GM12874 (cell line): ENCODE results near the gene PIK3AP1.

ENCODE experiments used
- CTCF ChIP-seq: IDR thresholded peaks from 2 replicates; pipeline ENCODE4 v1.5.1; 2011; ENCODE audit warnings: low read depth, mild to moderate bottlenecking, control low read depth, low read length, moderate library complexity; ENCODE audit not compliant: insufficient read depth

Gene PIK3AP1

GRCh38 chr10:96740579-96741281 lies 20.4 kb upstream of the PIK3AP1 start:
- no peak for TF ChIP-seq CTCF

- no peak for TF ChIP-seq CTCF
Measured at GRCh38 chr10:96740141-96740540, 19.8 kb upstream of the PIK3AP1 start.

GRCh38 chr10:96724621-96725020 lies 4.3 kb upstream of the PIK3AP1 start:
- no peak for TF ChIP-seq CTCF

GRCh38 chr10:96721207-96721572 lies 876 bp upstream of the PIK3AP1 start:
- TF ChIP-seq CTCF: no peak

GRCh38 chr10:96719850-96720421 lies 378 bp downstream of the PIK3AP1 start:
- TF ChIP-seq CTCF: peak; percentile 90

GRCh38 chr10:96719200-96719599 lies 1.1 kb downstream of the PIK3AP1 start:
- TF ChIP-seq CTCF: peak; percentile 24; the same call in 1 of the 2 replicates

- TF ChIP-seq CTCF: no peak
Measured at GRCh38 chr10:96718304-96718990, 1.9 kb downstream of the PIK3AP1 start.
